ENCODE results near the gene IRX2. TPM values are rescaled to one million over a fixed set of nuclear protein-coding genes. Genes with fewer than 3 reads are reported as not detected.

IRX2 gene
- total and polyA plus RNA-seq, 2 of the 8 experiments (the other 6 are each of a cell fraction or from before 2014, with no cell fraction given) = 23.4 to 40.4 TPM

DNA sequence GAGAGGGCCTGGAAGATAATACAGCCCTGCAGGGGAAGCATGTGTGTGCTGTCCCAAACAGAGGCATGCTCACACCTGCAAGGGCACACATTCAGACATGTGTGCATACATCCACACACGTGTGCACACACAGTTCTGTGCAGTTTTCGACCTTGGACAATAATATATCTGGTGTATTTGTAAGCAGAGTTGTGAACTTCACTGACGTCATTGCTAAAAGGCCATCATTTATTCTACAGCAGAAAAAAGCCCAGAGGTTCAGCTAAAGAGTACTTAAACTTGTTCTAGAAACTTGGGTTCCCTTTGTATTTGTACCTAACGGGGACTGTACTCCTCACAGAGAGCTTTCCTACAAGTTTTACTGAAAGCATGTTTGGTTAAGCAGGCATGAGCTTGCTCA, 19.5 kb downstream of the IRX2 start (continued):
- TF ChIP-seq ZNF274 (IDR thresholded peaks at IDR 0.05; ENCODE audit: borderline replicate concordance, extremely low read depth, low read length) (no peak), CTBP2 (IDR thresholded peaks at IDR 0.05; ENCODE audit: borderline replicate concordance, insufficient read depth, insufficient read length, low read length) (no peak), PHF8 (conservative IDR thresholded peaks at IDR 0.05; ENCODE audit: low read depth, low read length) (no peak), SP2 (IDR thresholded peaks at IDR 0.05; ENCODE audit: low read length) (no peak)
